ENCODE data around the gene CALHM5.

Gene CALHM5

GRCh38 chr6:116508527-116508926, 2.9 kb upstream of the CALHM5 start:
- Histone ChIP-seq H2AFZ (ENCODE audit: low read length) (no peak overlapping the region), H2BK12ac (ENCODE audit: low read length) (no peak overlapping the region), H2AK5ac (ENCODE audit: low read depth, low read length) (no peak overlapping the region), H3K4me2 (ENCODE audit: insufficient read depth, low read length, poor library complexity, severe bottlenecking) (no peak overlapping the region), H2BK15ac (ENCODE audit: low read length) (no peak overlapping the region), H3K23ac (ENCODE audit: low read depth, low read length, poor library complexity) (no peak overlapping the region), H3K4me3 (ENCODE audit: low read length in 2 of 2) (no peak overlapping the region), H3K18ac (ENCODE audit: low read length) (no peak overlapping the region), H3K79me1 (ENCODE audit: low read depth, low read length) (no peaks in the 10 kb centered on the region), H4K8ac (ENCODE audit: low read depth, low read length) (no peak overlapping the region), H3K27me3 (ENCODE audit: control insufficient read depth in 3 of 3, insufficient read depth in 3 of 3, low read depth in 1 of 3, low read length in 3 of 3) (no peaks in the 10 kb centered on the region), H2BK120ac (ENCODE audit: low read depth, low read length) (no peak overlapping the region), H3K9me3 (replicated peaks in 1 of 2; ENCODE audit: control insufficient read depth in 2 of 2, insufficient read depth in 1 of 2, low read depth in 1 of 2, low read length in 2 of 2) (peaks cover 1 to 3% of the 10 kb centered on the region in 2 donors), H3K27ac (replicated peaks; ENCODE audit: low read length) (no peak overlapping the region), H4K91ac (ENCODE audit: low read depth, low read length, poor library complexity) (no peak overlapping the region), H3K4ac (ENCODE audit: low read length) (no peak overlapping the region), H2BK5ac (ENCODE audit: low read length) (no peak overlapping the region), H3K14ac (ENCODE audit: low read length) (no peak overlapping the region), H3K4me1 (ENCODE audit: control insufficient read depth in 2 of 2, insufficient read depth in 1 of 2, low read depth in 1 of 2, low read length in 2 of 2) (peaks cover 4 to 6% of the 10 kb centered on the region in 2 donors), H3K36me3 (replicated peaks in 1 of 2; ENCODE audit: control insufficient read depth in 2 of 2, insufficient read depth in 2 of 2, low read length in 2 of 2) (no peaks in the 10 kb centered on the region), H3K9ac (ENCODE audit: low read depth, low read length, poor library complexity) (no peak overlapping the region)
- no peak for DNase-seq (ENCODE audit: low spot score)

GRCh38 chr6:116512111-116512559, 696 bp downstream of the CALHM5 start:
- Histone ChIP-seq H3K4ac (ENCODE audit: low read length) (no peak overlapping the region), H2BK5ac (ENCODE audit: low read length) (no peak overlapping the region), H3K27ac (replicated peaks; ENCODE audit: low read length) (peak overlapping the region; percentile 9), H2BK120ac (ENCODE audit: low read depth, low read length) (no peak overlapping the region), H3K4me1 (ENCODE audit: control insufficient read depth in 2 of 2, insufficient read depth in 1 of 2, low read depth in 1 of 2, low read length in 2 of 2) (peaks cover 4 to 8% of the 10 kb centered on the region in 2 donors), H4K8ac (ENCODE audit: low read depth, low read length) (no peak overlapping the region), H2AK5ac (ENCODE audit: low read depth, low read length) (no peak overlapping the region), H4K91ac (ENCODE audit: low read depth, low read length, poor library complexity) (no peak overlapping the region), H3K14ac (ENCODE audit: low read length) (no peak overlapping the region), H3K18ac (ENCODE audit: low read length) (no peak overlapping the region), H2BK12ac (ENCODE audit: low read length) (no peak overlapping the region), H2BK15ac (ENCODE audit: low read length) (no peak overlapping the region), H2AFZ (ENCODE audit: low read length) (peak overlapping the region; percentile 87), H3K4me3 (ENCODE audit: low read length in 2 of 2) (peak overlapping the region in 1 of 2 donors; percentile 54), H3K9ac (ENCODE audit: low read depth, low read length, poor library complexity) (no peak overlapping the region), H3K23ac (ENCODE audit: low read depth, low read length, poor library complexity) (no peak overlapping the region), H3K4me2 (ENCODE audit: insufficient read depth, low read length, poor library complexity, severe bottlenecking) (no peak overlapping the region), H3K79me1 (ENCODE audit: low read depth, low read length) (no peaks in the 10 kb centered on the region), H3K9me3 (replicated peaks in 1 of 2; ENCODE audit: control insufficient read depth in 2 of 2, insufficient read depth in 1 of 2, low read depth in 1 of 2, low read length in 2 of 2) (peaks cover 1 to 15% of the 10 kb centered on the region in 2 donors), H3K27me3 (ENCODE audit: control insufficient read depth in 3 of 3, insufficient read depth in 3 of 3, low read depth in 1 of 3, low read length in 3 of 3) (no peaks in the 10 kb centered on the region), H3K36me3 (replicated peaks in 1 of 2; ENCODE audit: control insufficient read depth in 2 of 2, insufficient read depth in 2 of 2, low read length in 2 of 2) (peaks cover 0 to 22% of the 10 kb centered on the region in 2 donors)
- no CpG with 5 or more reads among the region's 4 CpGs for WGBS, 2 donors (ENCODE audit: extremely low coverage in 2 of 2, insufficient read length in 2 of 2, insufficient replicate concordance in 1 of 2)
- DNase-seq (ENCODE audit: low spot score), result no peak

GRCh38 chr6:116512734-116513133, 1.3 kb downstream of the CALHM5 start:
- H3K4me3 ChIP-seq (ENCODE audit: low read length in 2 of 2), result peak overlapping the region in 1 of 2 donors; percentile 54
- H3K27ac ChIP-seq (replicated peaks; ENCODE audit: low read length), result no peak overlapping the region
- no peak overlapping the region for H4K91ac ChIP-seq (ENCODE audit: low read depth, low read length, poor library complexity)
- no peak overlapping the region for H4K8ac ChIP-seq (ENCODE audit: low read depth, low read length)
- no peak overlapping the region for H2BK5ac ChIP-seq (ENCODE audit: low read length)
- H3K4ac ChIP-seq (ENCODE audit: low read length), result no peak overlapping the region
- H3K14ac ChIP-seq (ENCODE audit: low read length), result no peak overlapping the region
- H3K9me3 ChIP-seq (replicated peaks in 1 of 2; ENCODE audit: control insufficient read depth in 2 of 2, insufficient read depth in 1 of 2, low read depth in 1 of 2, low read length in 2 of 2), result peaks cover 1 to 15% of the 10 kb centered on the region in 2 donors
- H2BK120ac ChIP-seq (ENCODE audit: low read depth, low read length), result no peak overlapping the region
- H3K4me2 ChIP-seq (ENCODE audit: insufficient read depth, low read length, poor library complexity, severe bottlenecking), result no peak overlapping the region
- H3K18ac ChIP-seq (ENCODE audit: low read length), result no peak overlapping the region
- H2AK5ac ChIP-seq (ENCODE audit: low read depth, low read length), result no peak overlapping the region
- peaks cover 4 to 8% of the 10 kb centered on the region in 2 donors for H3K4me1 ChIP-seq (ENCODE audit: control insufficient read depth in 2 of 2, insufficient read depth in 1 of 2, low read depth in 1 of 2, low read length in 2 of 2)
- H3K36me3 ChIP-seq (replicated peaks in 1 of 2; ENCODE audit: control insufficient read depth in 2 of 2, insufficient read depth in 2 of 2, low read length in 2 of 2), result peaks cover 0 to 25% of the 10 kb centered on the region in 2 donors
- no peaks in the 10 kb centered on the region for H3K79me1 ChIP-seq (ENCODE audit: low read depth, low read length)
- H3K23ac ChIP-seq (ENCODE audit: low read depth, low read length, poor library complexity), result no peak overlapping the region
- H3K27me3 ChIP-seq (ENCODE audit: control insufficient read depth in 3 of 3, insufficient read depth in 3 of 3, low read depth in 1 of 3, low read length in 3 of 3), result no peaks in the 10 kb centered on the region
- H3K9ac ChIP-seq (ENCODE audit: low read depth, low read length, poor library complexity), result no peak overlapping the region
- H2BK12ac ChIP-seq (ENCODE audit: low read length), result no peak overlapping the region
- H2BK15ac ChIP-seq (ENCODE audit: low read length), result no peak overlapping the region
- no peak for DNase-seq (ENCODE audit: low spot score)
- no peak overlapping the region for H2AFZ ChIP-seq (ENCODE audit: low read length)

GRCh38 chr6:116513224-116513875, 1.9 kb downstream of the CALHM5 start:
- H3K14ac ChIP-seq (ENCODE audit: low read length), result no peak overlapping the region
- H3K27me3 ChIP-seq (ENCODE audit: control insufficient read depth in 3 of 3, insufficient read depth in 3 of 3, low read depth in 1 of 3, low read length in 3 of 3), result no peaks in the 10 kb centered on the region
- H3K4ac ChIP-seq (ENCODE audit: low read length), result no peak overlapping the region
- H2BK15ac ChIP-seq (ENCODE audit: low read length), result no peak overlapping the region
- H4K8ac ChIP-seq (ENCODE audit: low read depth, low read length), result no peak overlapping the region
- no peak overlapping the region for H2BK5ac ChIP-seq (ENCODE audit: low read length)
- H3K27ac ChIP-seq (replicated peaks; ENCODE audit: low read length), result no peak overlapping the region
- no peak overlapping the region for H3K18ac ChIP-seq (ENCODE audit: low read length)
- H2AFZ ChIP-seq (ENCODE audit: low read length), result no peak overlapping the region
- no peak overlapping the region for H3K4me2 ChIP-seq (ENCODE audit: insufficient read depth, low read length, poor library complexity, severe bottlenecking)
- no peaks in the 10 kb centered on the region for H3K79me1 ChIP-seq (ENCODE audit: low read depth, low read length)
- H3K4me1 ChIP-seq (ENCODE audit: control insufficient read depth in 2 of 2, insufficient read depth in 1 of 2, low read depth in 1 of 2, low read length in 2 of 2), result peaks cover 4 to 8% of the 10 kb centered on the region in 2 donors
- no peak overlapping the region for H3K23ac ChIP-seq (ENCODE audit: low read depth, low read length, poor library complexity)
- WGBS, 2 donors (ENCODE audit: extremely low coverage in 2 of 2, insufficient read length in 2 of 2, insufficient replicate concordance in 1 of 2), result no CpG with 5 or more reads among the region's 2 CpGs
- no peak for DNase-seq (ENCODE audit: low spot score)
- peak overlapping the region in 1 of 2 donors; percentile 54 for H3K4me3 ChIP-seq (ENCODE audit: low read length in 2 of 2)
- peaks cover 0 to 13% of the 10 kb centered on the region in 2 donors for H3K9me3 ChIP-seq (replicated peaks in 1 of 2; ENCODE audit: control insufficient read depth in 2 of 2, insufficient read depth in 1 of 2, low read depth in 1 of 2, low read length in 2 of 2)
- no peak overlapping the region for H3K9ac ChIP-seq (ENCODE audit: low read depth, low read length, poor library complexity)
- no peak overlapping the region for H4K91ac ChIP-seq (ENCODE audit: low read depth, low read length, poor library complexity)
- no peak overlapping the region for H2BK12ac ChIP-seq (ENCODE audit: low read length)
- H2BK120ac ChIP-seq (ENCODE audit: low read depth, low read length), result no peak overlapping the region
- H3K36me3 ChIP-seq (replicated peaks in 1 of 2; ENCODE audit: control insufficient read depth in 2 of 2, insufficient read depth in 2 of 2, low read length in 2 of 2), result peaks cover 0 to 25% of the 10 kb centered on the region in 2 donors
- H2AK5ac ChIP-seq (ENCODE audit: low read depth, low read length), result no peak overlapping the region

Data from neuronal stem cell (in vitro differentiated cells).